GM19468 (cell line): ENCODE results near the gene KASH5.

ENCODE experiments used
- ATAC-seq: cut with Tn5 transposase; IDR thresholded peaks from one replicate; pipeline ENCODE4 v1.9.1; 2021; ENCODE audit warnings: mild to moderate bottlenecking, moderate library complexity, moderate number of reproducible peaks; ENCODE audit not compliant: unreplicated experiment; ENCODE audit errors: extremely low read depth

The KASH5 gene

GRCh38 chr19:49387936-49388372, at the start of gene KASH5:
TSS of gene KASH5 (plus strand) at chr19:49388249. CDS start at chr19:49390884, 2,635 bp downstream.
- no peak for ATAC-seq

- no peak for ATAC-seq
These were observed 49.3 kb upstream of the KASH5 start for GRCh38 chr19:49338691-49339300.

- no peak for ATAC-seq
These were observed 48.6 kb upstream of the KASH5 start for GRCh38 chr19:49339301-49340068.

- ATAC-seq, result no peak
These were observed 47.8 kb upstream of the KASH5 start for GRCh38 chr19:49340069-49340864.

GRCh38 chr19:49340865-49341718, 47.0 kb upstream of the KASH5 start:
- no peak for ATAC-seq

- no peak for ATAC-seq
These were observed 45.7 kb upstream of the KASH5 start for GRCh38 chr19:49342291-49342721.

- ATAC-seq, result no peak
These were observed 44.9 kb upstream of the KASH5 start for GRCh38 chr19:49343123-49343522.

GRCh38 chr19:49344505-49345423, 43.3 kb upstream of the KASH5 start:
- no peak for ATAC-seq

- no peak for ATAC-seq
These were observed 40.9 kb upstream of the KASH5 start for GRCh38 chr19:49347191-49347590.

GRCh38 chr19:49347835-49348234, 40.2 kb upstream of the KASH5 start:
- no peak for ATAC-seq

- ATAC-seq, result no peak
These were observed 39.5 kb upstream of the KASH5 start for GRCh38 chr19:49348305-49349189.

GRCh38 chr19:49349567-49349966, 38.5 kb upstream of the KASH5 start:
- ATAC-seq, result no peak

- no peak for ATAC-seq
These were observed 32.1 kb upstream of the KASH5 start for GRCh38 chr19:49355909-49356353.

GRCh38 chr19:49356382-49356781, 31.7 kb upstream of the KASH5 start:
- ATAC-seq, result no peak

GRCh38 chr19:49357186-49357585, 30.9 kb upstream of the KASH5 start:
- ATAC-seq, result no peak

GRCh38 chr19:49359851-49360820, 27.9 kb upstream of the KASH5 start:
- no peak for ATAC-seq
